ENCODE data around the gene FXYD2. TPM values are rescaled to one million over a fixed set of nuclear protein-coding genes. Genes with fewer than 3 reads are reported as not detected.

The FXYD2 gene
- total and polyA plus RNA-seq, 9 of the 15 experiments (the other 6 are each of a cell fraction or from before 2014, with no cell fraction given) = not detected

DNA sequence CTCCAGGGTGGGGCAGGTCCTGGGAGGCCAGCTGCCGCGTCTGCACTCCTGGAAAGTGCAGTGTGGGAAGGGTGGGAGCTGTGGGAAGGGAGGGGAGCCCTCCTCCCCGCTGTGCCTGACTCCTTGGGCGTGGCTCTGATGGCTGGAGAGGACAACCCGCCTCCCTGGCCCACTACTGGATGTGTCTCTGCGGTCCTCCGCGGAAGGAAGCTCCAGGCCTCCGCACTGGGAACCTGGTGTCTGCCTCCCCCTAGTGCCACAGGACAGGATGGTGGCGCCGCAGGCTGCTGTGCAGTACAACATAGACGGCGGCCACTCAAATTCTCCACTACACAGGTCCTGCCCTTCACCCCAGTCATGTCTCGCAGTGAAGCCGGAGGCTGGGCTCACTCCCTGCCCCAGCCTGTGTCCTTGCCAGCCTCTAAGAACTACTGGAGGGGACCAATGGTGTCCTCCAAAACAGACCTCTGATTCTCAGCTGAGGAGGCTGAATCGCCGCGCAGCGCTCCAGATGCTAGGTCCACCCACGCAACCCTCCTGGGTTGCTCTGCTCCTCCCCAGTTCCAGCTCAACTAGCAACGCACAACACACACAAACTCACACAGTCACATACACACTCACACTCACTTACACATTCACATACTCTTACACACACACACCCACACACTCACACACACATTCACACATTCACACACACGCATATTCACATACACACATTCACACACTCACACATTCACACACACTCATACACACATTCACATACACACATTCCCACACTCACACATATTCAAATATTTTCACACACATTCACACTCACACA is 15.1 kb downstream of the FXYD2 start (continued):
- no peak for TF ChIP-seq ZNF12 (CRISPR knock-in tag; IDR thresholded peaks at IDR 0.05)
- no peak for TF ChIP-seq JUN (IDR thresholded peaks at IDR 0.05; ENCODE audit: borderline replicate concordance, low read depth, low read length)
- no peak for TF ChIP-seq JUN (CRISPR knock-in tag; IDR thresholded peaks at IDR 0.05; ENCODE audit: borderline replicate concordance)
- TF ChIP-seq, protein P1, sequence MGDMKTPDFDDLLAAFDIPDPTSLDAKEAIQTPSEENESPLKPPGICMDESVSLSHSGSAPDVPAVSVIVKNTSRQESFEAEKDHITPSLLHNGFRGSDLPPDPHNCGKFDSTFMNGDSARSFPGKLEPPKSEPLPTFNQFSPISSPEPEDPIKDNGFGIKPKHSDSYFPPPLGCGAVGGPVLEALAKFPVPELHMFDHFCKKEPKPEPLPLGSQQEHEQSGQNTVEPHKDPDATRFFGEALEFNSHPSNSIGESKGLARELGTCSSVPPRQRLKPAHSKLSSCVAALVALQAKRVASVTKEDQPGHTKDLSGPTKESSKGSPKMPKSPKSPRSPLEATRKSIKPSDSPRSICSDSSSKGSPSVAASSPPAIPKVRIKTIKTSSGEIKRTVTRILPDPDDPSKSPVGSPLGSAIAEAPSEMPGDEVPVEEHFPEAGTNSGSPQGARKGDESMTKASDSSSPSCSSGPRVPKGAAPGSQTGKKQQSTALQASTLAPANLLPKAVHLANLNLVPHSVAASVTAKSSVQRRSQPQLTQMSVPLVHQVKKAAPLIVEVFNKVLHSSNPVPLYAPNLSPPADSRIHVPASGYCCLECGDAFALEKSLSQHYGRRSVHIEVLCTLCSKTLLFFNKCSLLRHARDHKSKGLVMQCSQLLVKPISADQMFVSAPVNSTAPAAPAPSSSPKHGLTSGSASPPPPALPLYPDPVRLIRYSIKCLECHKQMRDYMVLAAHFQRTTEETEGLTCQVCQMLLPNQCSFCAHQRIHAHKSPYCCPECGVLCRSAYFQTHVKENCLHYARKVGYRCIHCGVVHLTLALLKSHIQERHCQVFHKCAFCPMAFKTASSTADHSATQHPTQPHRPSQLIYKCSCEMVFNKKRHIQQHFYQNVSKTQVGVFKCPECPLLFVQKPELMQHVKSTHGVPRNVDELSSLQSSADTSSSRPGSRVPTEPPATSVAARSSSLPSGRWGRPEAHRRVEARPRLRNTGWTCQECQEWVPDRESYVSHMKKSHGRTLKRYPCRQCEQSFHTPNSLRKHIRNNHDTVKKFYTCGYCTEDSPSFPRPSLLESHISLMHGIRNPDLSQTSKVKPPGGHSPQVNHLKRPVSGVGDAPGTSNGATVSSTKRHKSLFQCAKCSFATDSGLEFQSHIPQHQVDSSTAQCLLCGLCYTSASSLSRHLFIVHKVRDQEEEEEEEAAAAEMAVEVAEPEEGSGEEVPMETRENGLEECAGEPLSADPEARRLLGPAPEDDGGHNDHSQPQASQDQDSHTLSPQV (IDR thresholded peaks at IDR 0.05) = no peak
- TF ChIP-seq, protein P2, sequence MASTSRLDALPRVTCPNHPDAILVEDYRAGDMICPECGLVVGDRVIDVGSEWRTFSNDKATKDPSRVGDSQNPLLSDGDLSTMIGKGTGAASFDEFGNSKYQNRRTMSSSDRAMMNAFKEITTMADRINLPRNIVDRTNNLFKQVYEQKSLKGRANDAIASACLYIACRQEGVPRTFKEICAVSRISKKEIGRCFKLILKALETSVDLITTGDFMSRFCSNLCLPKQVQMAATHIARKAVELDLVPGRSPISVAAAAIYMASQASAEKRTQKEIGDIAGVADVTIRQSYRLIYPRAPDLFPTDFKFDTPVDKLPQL (IDR thresholded peaks at IDR 0.05; ENCODE audit: extremely low read depth, insufficient read length) = no peak
- no peak for TF ChIP-seq ZNF445 (CRISPR knock-in tag; IDR thresholded peaks at IDR 0.05; ENCODE audit: low read depth)
- TF ChIP-seq CHD4 (IDR thresholded peaks at IDR 0.05; ENCODE audit: insufficient read depth, insufficient replicate concordance, low read depth, low read length, poor library complexity, severe bottlenecking) = no peak
- no peak for TF ChIP-seq KAT8 (IDR thresholded peaks at IDR 0.05; ENCODE audit: low read depth)
- TF ChIP-seq, protein P3, sequence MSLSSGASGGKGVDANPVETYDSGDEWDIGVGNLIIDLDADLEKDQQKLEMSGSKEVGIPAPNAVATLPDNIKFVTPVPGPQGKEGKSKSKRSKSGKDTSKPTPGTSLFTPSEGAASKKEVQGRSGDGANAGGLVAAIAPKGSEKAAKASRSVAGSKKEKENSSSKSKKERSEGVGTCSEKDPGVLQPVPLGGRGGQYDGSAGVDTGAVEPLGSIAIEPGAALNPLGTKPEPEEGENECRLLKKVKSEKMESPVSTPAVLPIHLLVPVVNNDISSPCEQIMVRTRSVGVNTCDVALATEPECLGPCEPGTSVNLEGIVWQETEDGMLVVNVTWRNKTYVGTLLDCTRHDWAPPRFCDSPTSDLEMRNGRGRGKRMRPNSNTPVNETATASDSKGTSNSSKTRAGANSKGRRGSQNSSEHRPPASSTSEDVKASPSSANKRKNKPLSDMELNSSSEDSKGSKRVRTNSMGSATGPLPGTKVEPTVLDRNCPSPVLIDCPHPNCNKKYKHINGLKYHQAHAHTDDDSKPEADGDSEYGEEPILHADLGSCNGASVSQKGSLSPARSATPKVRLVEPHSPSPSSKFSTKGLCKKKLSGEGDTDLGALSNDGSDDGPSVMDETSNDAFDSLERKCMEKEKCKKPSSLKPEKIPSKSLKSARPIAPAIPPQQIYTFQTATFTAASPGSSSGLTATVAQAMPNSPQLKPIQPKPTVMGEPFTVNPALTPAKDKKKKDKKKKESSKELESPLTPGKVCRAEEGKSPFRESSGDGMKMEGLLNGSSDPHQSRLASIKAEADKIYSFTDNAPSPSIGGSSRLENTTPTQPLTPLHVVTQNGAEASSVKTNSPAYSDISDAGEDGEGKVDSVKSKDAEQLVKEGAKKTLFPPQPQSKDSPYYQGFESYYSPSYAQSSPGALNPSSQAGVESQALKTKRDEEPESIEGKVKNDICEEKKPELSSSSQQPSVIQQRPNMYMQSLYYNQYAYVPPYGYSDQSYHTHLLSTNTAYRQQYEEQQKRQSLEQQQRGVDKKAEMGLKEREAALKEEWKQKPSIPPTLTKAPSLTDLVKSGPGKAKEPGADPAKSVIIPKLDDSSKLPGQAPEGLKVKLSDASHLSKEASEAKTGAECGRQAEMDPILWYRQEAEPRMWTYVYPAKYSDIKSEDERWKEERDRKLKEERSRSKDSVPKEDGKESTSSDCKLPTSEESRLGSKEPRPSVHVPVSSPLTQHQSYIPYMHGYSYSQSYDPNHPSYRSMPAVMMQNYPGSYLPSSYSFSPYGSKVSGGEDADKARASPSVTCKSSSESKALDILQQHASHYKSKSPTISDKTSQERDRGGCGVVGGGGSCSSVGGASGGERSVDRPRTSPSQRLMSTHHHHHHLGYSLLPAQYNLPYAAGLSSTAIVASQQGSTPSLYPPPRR (CRISPR knock-in tag; IDR thresholded peaks at IDR 0.05; ENCODE audit: borderline replicate concordance) = no peak
- peak; percentile 88 for TF ChIP-seq MYNN (IDR thresholded peaks at IDR 0.05)
- TF ChIP-seq MYNN (CRISPR knock-in tag; IDR thresholded peaks at IDR 0.05) = no peak
- TF ChIP-seq, protein P4, sequence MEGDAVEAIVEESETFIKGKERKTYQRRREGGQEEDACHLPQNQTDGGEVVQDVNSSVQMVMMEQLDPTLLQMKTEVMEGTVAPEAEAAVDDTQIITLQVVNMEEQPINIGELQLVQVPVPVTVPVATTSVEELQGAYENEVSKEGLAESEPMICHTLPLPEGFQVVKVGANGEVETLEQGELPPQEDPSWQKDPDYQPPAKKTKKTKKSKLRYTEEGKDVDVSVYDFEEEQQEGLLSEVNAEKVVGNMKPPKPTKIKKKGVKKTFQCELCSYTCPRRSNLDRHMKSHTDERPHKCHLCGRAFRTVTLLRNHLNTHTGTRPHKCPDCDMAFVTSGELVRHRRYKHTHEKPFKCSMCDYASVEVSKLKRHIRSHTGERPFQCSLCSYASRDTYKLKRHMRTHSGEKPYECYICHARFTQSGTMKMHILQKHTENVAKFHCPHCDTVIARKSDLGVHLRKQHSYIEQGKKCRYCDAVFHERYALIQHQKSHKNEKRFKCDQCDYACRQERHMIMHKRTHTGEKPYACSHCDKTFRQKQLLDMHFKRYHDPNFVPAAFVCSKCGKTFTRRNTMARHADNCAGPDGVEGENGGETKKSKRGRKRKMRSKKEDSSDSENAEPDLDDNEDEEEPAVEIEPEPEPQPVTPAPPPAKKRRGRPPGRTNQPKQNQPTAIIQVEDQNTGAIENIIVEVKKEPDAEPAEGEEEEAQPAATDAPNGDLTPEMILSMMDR (IDR thresholded peaks at IDR 0.05 in 2 of 3, conservative IDR thresholded peaks at IDR 0.05 in 1 of 3; ENCODE audit: insufficient read depth in 2 of 3, low read depth in 1 of 3, low read length in 3 of 3) = peak; percentile 72 to 82 (median 78)
- TF ChIP-seq NFATC3 (IDR thresholded peaks at IDR 0.05) = no peak; the same call in 1 of the 2 replicates
- TF ChIP-seq ZNF165 (CRISPR knock-in tag; IDR thresholded peaks at IDR 0.05; ENCODE audit: borderline replicate concordance) = no peak
- TF ChIP-seq ZNF75A (CRISPR knock-in tag; IDR thresholded peaks at IDR 0.05) = no peak
